IMR-90 (cell line): ENCODE data around the gene DNAJC5. TPM values are rescaled to one million over a fixed set of nuclear protein-coding genes. Genes with fewer than 3 reads are reported as not detected.

Source experiments
- ATAC-seq: fragments of 200-7000 bp; cut with Tn5 transposase; 2 replicates; pipeline ENCODE4 v1.9.1; 2020; ENCODE audit warnings: low read depth, mild to moderate bottlenecking, moderate library complexity
- BruUV-seq: library from RNA; stranded (reverse); fragments of 400-500 nt; replicated peaks from 2 replicates; lab custom pipeline; 2021; lab: Mats Ljungman, UMichigan
- CTCF ChIA-PET: fragments of 300-600 bp; formaldehyde crosslinking; extraction: SDS; loops from one replicate; lab custom pipeline; 2021; ENCODE audit warnings: antibody characterized with exemption; lab: Yijun Ruan, JAX
- POLR2A ChIA-PET: fragments of 300-600 bp; sonication (Branson Sonifier 250); formaldehyde crosslinking; loops from one replicate; lab custom pipeline; 2022; ENCODE audit warnings: antibody characterized with exemption; ENCODE audit not compliant: unreplicated experiment; lab: Charles Lee
- DNase-seq: peaks from one replicate; pipeline ENCODE4 v3.0.0; 2013
- H2AFZ ChIP-seq: replicated peaks from 2 replicates; pipeline ENCODE3; 2013; ENCODE audit warnings: low read length, mild to moderate bottlenecking; ENCODE audit not compliant: poor library complexity
- H2AK5ac ChIP-seq: 2 replicates; pipeline ENCODE4 v1.6.1; 2013; ENCODE audit warnings: low read depth, low read length, inconsistent platforms
- H2AK9ac ChIP-seq: replicated peaks from 2 replicates; pipeline ENCODE3; 2013; ENCODE audit warnings: mild to moderate bottlenecking, low read depth, low read length, moderate library complexity; ENCODE audit not compliant: poor library complexity
- H2BK120ac ChIP-seq: 2 replicates; pipeline ENCODE4 v1.6.1; 2013; ENCODE audit warnings: low read depth, low read length, inconsistent platforms
- H2BK15ac ChIP-seq: 3 replicates; pipeline ENCODE4 v1.6.1; 2013; ENCODE audit warnings: low read depth, low read length, inconsistent platforms
- H2BK20ac ChIP-seq: 2 replicates; pipeline ENCODE4 v1.6.1; 2013; ENCODE audit warnings: low read depth, mild to moderate bottlenecking, inconsistent platforms, low read length, moderate library complexity
- H2BK5ac ChIP-seq: 2 replicates; pipeline ENCODE4 v1.6.1; 2013; ENCODE audit warnings: mild to moderate bottlenecking, low read depth, low read length, inconsistent platforms; ENCODE audit not compliant: poor library complexity, severe bottlenecking
- H3K14ac ChIP-seq: replicated peaks from 2 replicates; pipeline ENCODE4 v1.6.1; 2013; ENCODE audit warnings: low read depth, low read length, inconsistent platforms
- H3K18ac ChIP-seq: 2 replicates; pipeline ENCODE4 v1.6.1; 2013; ENCODE audit warnings: low read depth, low read length, control low read depth
- H3K23ac ChIP-seq: 2 replicates; pipeline ENCODE4 v1.6.1; 2013; ENCODE audit warnings: low read depth, low read length, inconsistent platforms
- H3K27ac ChIP-seq: 2 replicates; pipeline ENCODE4 v1.5.1; 2013; ENCODE audit warnings: mild to moderate bottlenecking, control low read depth, low read length; ENCODE audit not compliant: insufficient read depth
- H3K27me3 ChIP-seq: 2 replicates; pipeline ENCODE4 v1.6.1; 2013; ENCODE audit warnings: low read length; ENCODE audit not compliant: control insufficient read depth, insufficient read depth
- H3K36me3 ChIP-seq: 2 replicates; pipeline ENCODE4 v1.6.1; 2013; ENCODE audit warnings: low read length, mixed read lengths; ENCODE audit not compliant: control insufficient read depth, insufficient read depth
- H3K4ac ChIP-seq: 2 replicates; pipeline ENCODE4 v1.6.1; 2013; ENCODE audit warnings: low read depth, low read length, inconsistent platforms
- H3K4me1 ChIP-seq: 2 replicates; pipeline ENCODE4 v1.6.1; 2013; ENCODE audit warnings: low read length, mixed read lengths; ENCODE audit not compliant: control insufficient read depth, insufficient read depth
- H3K4me2 ChIP-seq: 2 replicates; pipeline ENCODE4 v1.6.1; 2013; ENCODE audit warnings: low read depth, mild to moderate bottlenecking, control low read depth, low read length, moderate library complexity
- H3K4me3 ChIP-seq: 2 replicates; pipeline ENCODE4 v1.5.1; 2013; ENCODE audit warnings: low read depth, mild to moderate bottlenecking, control low read depth, low read length, moderate library complexity; ENCODE audit not compliant: insufficient read depth
- H3K56ac ChIP-seq: 2 replicates; pipeline ENCODE4 v1.6.1; 2013; ENCODE audit warnings: low read length, inconsistent platforms; ENCODE audit not compliant: insufficient read depth; ENCODE audit errors: extremely low read depth
- H3K79me1 ChIP-seq, 2 experiments: 2 replicates each; pipeline ENCODE4 v1.6.1; 2013; ENCODE audit warnings: low read length in 2 of 2, inconsistent platforms in 1 of 2, low read depth in 1 of 2
- H3K9ac ChIP-seq: 2 replicates; pipeline ENCODE4 v1.6.1; 2013; ENCODE audit warnings: low read depth, low read length, control low read depth
- H3K9me1 ChIP-seq: 2 replicates; pipeline ENCODE4 v1.6.1; 2013; ENCODE audit warnings: low read length, inconsistent platforms; ENCODE audit not compliant: insufficient read depth
- H3K9me3 ChIP-seq: 2 replicates; pipeline ENCODE4 v1.6.1; 2013; ENCODE audit warnings: low read length; ENCODE audit not compliant: control insufficient read depth, insufficient read depth
- H4K20me1 ChIP-seq: 2 replicates; pipeline ENCODE4 v1.6.1; 2013; ENCODE audit warnings: low read length, inconsistent platforms; ENCODE audit not compliant: insufficient read depth
- H4K5ac ChIP-seq: 2 replicates; pipeline ENCODE4 v1.6.1; 2013; ENCODE audit warnings: mild to moderate bottlenecking, low read depth, low read length, control low read depth
- H4K8ac ChIP-seq, 2 experiments: 2 replicates each; pipeline ENCODE4 v1.6.1; 2013; ENCODE audit warnings: low read depth in 2 of 2, low read length in 2 of 2, control low read depth in 1 of 2, inconsistent platforms in 1 of 2
- H4K91ac ChIP-seq: 2 replicates; pipeline ENCODE4 v1.6.1; 2013; ENCODE audit warnings: low read depth, low read length, inconsistent platforms; ENCODE audit not compliant: insufficient read depth
- BHLHE40 ChIP-seq: fragments of 150-350 bp; IDR thresholded peaks from 2 replicates; pipeline ENCODE4 v1.6.1; 2016; ENCODE audit warnings: mild to moderate bottlenecking, low read depth, low read length
- CEBPB ChIP-seq: IDR thresholded peaks from 2 replicates; pipeline ENCODE4 v1.6.1; 2012; ENCODE audit warnings: low read depth, low read length, improper control_type of control experiment
- CHD1 ChIP-seq: IDR thresholded peaks from 2 replicates; pipeline ENCODE4 v1.6.1; 2012; ENCODE audit warnings: low read depth, low read length, improper control_type of control experiment
- NFE2L2 ChIP-seq: fragments of 150-350 bp; IDR thresholded peaks from 2 replicates; pipeline ENCODE4 v1.6.1; 2016; ENCODE audit warnings: low read depth, mild to moderate bottlenecking, low read length
- POLR2A ChIP-seq: IDR thresholded peaks from 2 replicates; pipeline ENCODE4 v1.6.1; 2012; ENCODE audit warnings: mild to moderate bottlenecking, low read depth, low read length
- RAD21 ChIP-seq: IDR thresholded peaks from 2 replicates; pipeline ENCODE4 v1.6.1; 2012; ENCODE audit warnings: low read length, improper control_type of control experiment
- WGBS, 2 experiments: methylation state at CpG; one replicate each; pipeline versions ENCODE4 v1.1.5 to v1.1.7; 2013; ENCODE audit warnings: missing lambda C conversion rate in 2 of 2; ENCODE audit not compliant: insufficient read length in 1 of 2; ENCODE audit errors: extremely low coverage in 2 of 2; 5-methylcytosine and 5-hydroxymethylcytosine counted together
- dilution Hi-C: fragments of 300-500 bp; cut with HindIII; formaldehyde crosslinking; loops from one replicate; pipeline ENCODE4 v1.14.3; 2018; ENCODE audit warnings: low sequenced_read_pairs; ENCODE audit not compliant: unreplicated experiment
- in situ Hi-C: fragments of 300-500 bp; cut with MboI; formaldehyde crosslinking; loops from 3 replicates; pipeline ENCODE4 v1.14.3; 2019; ENCODE audit warnings: low sequenced_read_pairs, inconsistent platforms, mixed read lengths
- intact Hi-C: fragments of 100-400 bp; cut with micrococcal nuclease; formaldehyde crosslinking; loops from 2 replicates; pipeline ENCODE4 v1.10.0; 2022
- polyA plus RNA-seq, 3 experiments: library from polyadenylated mRNA; depleted of rRNA; stranded (reverse); fragments of >200 nt; gene quantifications; 2 replicates each; pipeline ENCODE4 v1.2.3, GENCODE V29; 2012; ENCODE audit warnings: low replicate concordance in 1 of 3
- total RNA-seq: library from RNA; depleted of rRNA; stranded (reverse); fragments of >200 nt; gene quantifications from 2 replicates; pipeline ENCODE4 v1.2.3, GENCODE V29; 2012
- TF ChIP-seq, protein P1 (sequence below): conservative IDR thresholded peaks from 2 replicates; pipeline ENCODE4 v1.5.1; 2012; ENCODE audit warnings: mild to moderate bottlenecking, low read depth, low read length, improper control_type of control experiment

Gene DNAJC5
- total and polyA plus RNA-seq, 2 of the 4 experiments (the other 2 are of a cell fraction): 35.6 to 45.2 TPM

DNA sequence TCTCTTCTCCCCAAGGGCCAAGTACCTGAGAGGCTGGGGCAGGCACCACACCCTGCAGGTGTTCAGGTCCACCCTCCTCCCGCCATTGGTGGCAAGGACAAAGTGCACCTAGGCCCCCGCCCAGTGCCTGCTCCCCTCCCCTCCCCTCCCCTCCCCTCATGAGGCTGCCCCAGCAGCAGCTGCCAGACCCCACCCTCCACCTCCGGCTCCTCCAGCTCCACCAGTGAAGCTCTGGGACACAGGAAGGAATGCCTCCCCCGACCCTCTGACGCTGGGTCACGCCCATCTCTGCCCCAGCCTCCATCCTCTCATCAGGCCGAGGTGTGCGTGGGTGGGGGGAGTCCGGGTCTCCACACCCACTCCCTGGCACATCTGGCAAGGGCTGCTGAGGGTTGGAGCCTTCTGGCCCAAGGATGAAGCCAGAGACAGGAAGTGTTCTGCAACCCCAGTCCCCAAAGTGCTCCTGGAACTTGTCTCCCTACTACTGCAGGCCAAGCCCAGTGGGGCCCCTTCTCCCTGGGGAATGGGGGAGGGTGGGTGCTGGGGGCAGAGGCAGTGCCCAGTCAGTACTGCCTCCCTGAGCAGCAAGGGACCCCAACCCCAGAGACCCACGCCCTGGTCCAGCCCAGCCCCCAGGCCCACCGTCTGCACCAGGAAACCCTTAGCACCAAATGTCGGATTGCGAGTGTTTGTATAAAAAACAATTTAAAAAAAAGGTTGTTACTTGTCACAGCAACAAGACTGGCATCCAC, 62.9 kb downstream of the DNAJC5 start (continued):
- TF ChIP-seq RAD21 (no peak), NFE2L2 (no peak)

DNA sequence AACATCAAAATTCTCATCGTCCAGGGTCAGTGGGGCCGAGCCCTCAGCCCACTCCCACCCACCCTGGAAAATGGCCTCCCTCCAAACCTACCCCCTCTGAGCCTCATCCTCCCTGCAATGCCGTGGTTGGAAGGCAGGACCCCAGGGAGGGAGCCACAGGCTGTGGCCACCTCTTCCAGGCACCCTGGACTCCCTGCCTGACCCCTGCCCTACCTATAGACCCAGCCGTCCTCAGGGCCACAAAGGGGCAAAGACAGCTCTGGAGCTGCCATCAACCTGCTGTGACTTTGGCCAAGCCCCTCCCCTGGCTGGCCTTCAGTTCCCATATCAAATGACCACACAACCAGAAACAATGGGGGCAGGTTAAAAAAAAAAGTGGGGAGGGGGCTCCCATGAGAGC, 63.5 kb downstream of the DNAJC5 start:
- Histone ChIP-seq H4K91ac (no peak overlapping the region), H3K23ac (no peak overlapping the region), H3K27ac (no peak overlapping the region), H2BK15ac (no peak overlapping the region), H2AK5ac (no peak overlapping the region), H3K4me3 (no peak overlapping the region), H3K4me1 (peaks cover 16% of the 10 kb centered on the region), H3K9ac (no peak overlapping the region), H3K18ac (no peak overlapping the region), H2BK20ac (no peak overlapping the region), H4K5ac (no peak overlapping the region), H3K9me3 (no peaks in the 10 kb centered on the region), H4K20me1 (peaks cover 14% of the 10 kb centered on the region), H2AFZ (no peak overlapping the region), H3K14ac (no peak overlapping the region), H2AK9ac (peak overlapping the region; percentile 57), H3K79me1 (peaks cover 3 to 26% of the 10 kb centered on the region in 2 experiments; a peak in 3 of 4 replicates), H2BK5ac (no peak overlapping the region), H3K9me1 (peaks cover 12% of the 10 kb centered on the region), H3K56ac (no peak overlapping the region), H3K4me2 (no peak overlapping the region), H2BK120ac (no peak overlapping the region), H3K4ac (no peak overlapping the region), H4K8ac (no peak overlapping the region), H3K27me3 (no peaks in the 10 kb centered on the region), H3K36me3 (peaks cover 37% of the 10 kb centered on the region)
- dilution Hi-C loops (no loop called here), in situ Hi-C loops (no loop called here), intact Hi-C loops (loop anchor here (5.0 kb wide), 1 partner anchor 421 kb away; the partner anchor contains the start of gene PTK6)
- ChIA-PET POLR2A (no interaction called here), CTCF (no interaction called here)
- TF ChIP-seq, protein P1, sequence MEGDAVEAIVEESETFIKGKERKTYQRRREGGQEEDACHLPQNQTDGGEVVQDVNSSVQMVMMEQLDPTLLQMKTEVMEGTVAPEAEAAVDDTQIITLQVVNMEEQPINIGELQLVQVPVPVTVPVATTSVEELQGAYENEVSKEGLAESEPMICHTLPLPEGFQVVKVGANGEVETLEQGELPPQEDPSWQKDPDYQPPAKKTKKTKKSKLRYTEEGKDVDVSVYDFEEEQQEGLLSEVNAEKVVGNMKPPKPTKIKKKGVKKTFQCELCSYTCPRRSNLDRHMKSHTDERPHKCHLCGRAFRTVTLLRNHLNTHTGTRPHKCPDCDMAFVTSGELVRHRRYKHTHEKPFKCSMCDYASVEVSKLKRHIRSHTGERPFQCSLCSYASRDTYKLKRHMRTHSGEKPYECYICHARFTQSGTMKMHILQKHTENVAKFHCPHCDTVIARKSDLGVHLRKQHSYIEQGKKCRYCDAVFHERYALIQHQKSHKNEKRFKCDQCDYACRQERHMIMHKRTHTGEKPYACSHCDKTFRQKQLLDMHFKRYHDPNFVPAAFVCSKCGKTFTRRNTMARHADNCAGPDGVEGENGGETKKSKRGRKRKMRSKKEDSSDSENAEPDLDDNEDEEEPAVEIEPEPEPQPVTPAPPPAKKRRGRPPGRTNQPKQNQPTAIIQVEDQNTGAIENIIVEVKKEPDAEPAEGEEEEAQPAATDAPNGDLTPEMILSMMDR: no peak
- TF ChIP-seq POLR2A (no peak), CHD1 (no peak), NFE2L2 (no peak), CEBPB (no peak), RAD21 (no peak), BHLHE40 (no peak)
- no TSS peak for BruUV-seq
- 60% methylated on average over 1 of the region's 4 CpGs; no CpG with 5 or more reads in 1 of the 2 experiments for WGBS, 2 experiments
- ATAC-seq (no peak), DNase-seq (no peak)
